HG03175 (cell line): ENCODE data around the gene MAPRE2.
"Not testable (repeated sequence)": the region's sequence is repeated elsewhere in the genome, so short reads cannot be mapped to it uniquely, and the experiment has no call there.

Experiments
- ATAC-seq: cut with Tn5 transposase; IDR thresholded peaks from one replicate; pipeline ENCODE4 v1.9.1; 2021; ENCODE audit warnings: mild to moderate bottlenecking, moderate library complexity; ENCODE audit not compliant: unreplicated experiment

The MAPRE2 gene

GRCh38 chr18:35089382-35089781, 48.2 kb downstream of the MAPRE2 start:
- no peak for ATAC-seq

- no peak for ATAC-seq
These were observed 48.8 kb downstream of the MAPRE2 start for GRCh38 chr18:35089891-35090550.

- ATAC-seq, result no peak
These were observed 50.6 kb downstream of the MAPRE2 start for GRCh38 chr18:35091841-35092240.

- peak; percentile 87 for ATAC-seq
These were observed 54.9 kb downstream of the MAPRE2 start for GRCh38 chr18:35095983-35096676.

GRCh38 chr18:35096677-35097011, 55.4 kb downstream of the MAPRE2 start:
- no peak for ATAC-seq

- ATAC-seq, result no peak
These were observed 56.0 kb downstream of the MAPRE2 start for GRCh38 chr18:35097195-35097594.

- no peak for ATAC-seq
These were observed 56.5 kb downstream of the MAPRE2 start for GRCh38 chr18:35097763-35098162.

- no peak for ATAC-seq
These were observed 58.7 kb downstream of the MAPRE2 start for GRCh38 chr18:35099911-35100310.

GRCh38 chr18:35104391-35105051, 63.3 kb downstream of the MAPRE2 start:
- no peak for ATAC-seq

GRCh38 chr18:35106013-35106844, 65.0 kb downstream of the MAPRE2 start:
- no peak for ATAC-seq

GRCh38 chr18:35106845-35107148, 65.6 kb downstream of the MAPRE2 start:
- no peak for ATAC-seq

- ATAC-seq, result no peak
These were observed 66.0 kb downstream of the MAPRE2 start for GRCh38 chr18:35107216-35107615.

GRCh38 chr18:35108088-35108487, 66.9 kb downstream of the MAPRE2 start:
- ATAC-seq, result not testable (repeated sequence)

- ATAC-seq, result no peak
These were observed 68.8 kb downstream of the MAPRE2 start for GRCh38 chr18:35110059-35110458.

GRCh38 chr18:35110554-35111485, 69.6 kb downstream of the MAPRE2 start:
- no peak for ATAC-seq

GRCh38 chr18:35112696-35113095, 71.5 kb downstream of the MAPRE2 start:
- ATAC-seq, result no peak

GRCh38 chr18:35114305-35114704, 73.1 kb downstream of the MAPRE2 start:
- ATAC-seq, result no peak

GRCh38 chr18:35116784-35117318, 75.6 kb downstream of the MAPRE2 start:
- no peak for ATAC-seq

GRCh38 chr18:35117372-35117771, 76.2 kb downstream of the MAPRE2 start:
- no peak for ATAC-seq

GRCh38 chr18:35117951-35118411, 76.8 kb downstream of the MAPRE2 start:
- ATAC-seq, result no peak
